HG02678 (cell line): Measurements from ENCODE around the gene DRC1.

ENCODE experiments used
- ATAC-seq: cut with Tn5 transposase; IDR thresholded peaks from one replicate; pipeline ENCODE4 v1.9.1; 2021; ENCODE audit warnings: mild to moderate bottlenecking, moderate library complexity; ENCODE audit not compliant: unreplicated experiment

Gene DRC1

DNA sequence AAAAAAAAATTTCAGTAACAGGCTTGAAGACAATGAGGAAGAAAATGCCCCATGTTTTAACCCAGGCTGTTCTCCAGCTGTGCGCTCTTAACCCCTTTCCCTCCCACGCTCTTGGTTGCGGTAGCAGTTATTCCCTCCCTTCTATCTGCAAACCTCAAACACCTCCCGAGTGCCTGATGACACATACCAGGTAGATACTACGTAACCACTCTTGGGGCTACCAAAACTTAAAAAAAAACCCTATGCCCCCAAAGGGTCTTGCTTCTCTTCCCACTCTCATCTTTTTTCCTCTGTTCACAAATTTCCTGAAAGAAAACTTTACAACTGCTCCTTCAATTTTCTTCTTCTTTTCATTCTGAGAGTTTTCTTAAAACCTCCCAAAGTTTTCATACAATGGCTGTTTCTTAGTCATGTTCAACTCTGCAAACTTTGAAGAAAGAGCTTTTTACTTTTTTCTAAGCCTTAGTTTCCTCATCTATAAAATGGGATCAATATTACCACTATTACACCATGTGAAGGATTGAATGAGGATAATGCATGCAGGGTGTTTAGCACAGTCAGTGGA lies 4.9 kb upstream of the DRC1 start:
- ATAC-seq: no peak

DNA sequence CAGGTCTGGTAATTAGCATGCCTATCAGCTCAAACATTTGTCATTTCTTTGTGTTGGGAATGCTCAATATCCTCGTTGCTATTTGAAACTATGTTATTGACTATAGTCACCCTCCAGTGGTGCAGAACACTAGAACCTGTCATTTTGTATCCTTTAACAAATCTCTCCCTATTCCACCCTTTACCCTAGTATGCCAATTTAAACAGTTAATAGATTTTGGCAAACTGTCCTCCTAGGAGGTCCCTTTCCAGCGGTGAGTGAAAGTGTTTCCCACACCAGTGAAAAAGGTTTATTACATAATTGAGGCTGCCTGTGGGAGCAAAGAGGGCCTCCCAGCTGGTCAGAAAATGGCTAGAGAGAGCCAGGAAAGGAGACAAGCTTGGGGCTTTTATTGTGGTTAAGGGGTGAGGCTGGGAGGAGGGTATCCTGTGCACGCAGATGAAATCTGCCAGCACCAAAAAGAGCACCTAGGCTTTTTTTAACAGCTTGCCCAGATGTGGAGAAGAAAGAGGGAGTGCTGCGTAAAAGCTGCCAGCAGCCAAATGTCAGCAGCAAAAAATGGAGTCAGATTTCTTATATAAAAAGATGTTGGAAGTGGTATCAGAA lies 1.8 kb upstream of the DRC1 start:
- ATAC-seq: no peak

DNA sequence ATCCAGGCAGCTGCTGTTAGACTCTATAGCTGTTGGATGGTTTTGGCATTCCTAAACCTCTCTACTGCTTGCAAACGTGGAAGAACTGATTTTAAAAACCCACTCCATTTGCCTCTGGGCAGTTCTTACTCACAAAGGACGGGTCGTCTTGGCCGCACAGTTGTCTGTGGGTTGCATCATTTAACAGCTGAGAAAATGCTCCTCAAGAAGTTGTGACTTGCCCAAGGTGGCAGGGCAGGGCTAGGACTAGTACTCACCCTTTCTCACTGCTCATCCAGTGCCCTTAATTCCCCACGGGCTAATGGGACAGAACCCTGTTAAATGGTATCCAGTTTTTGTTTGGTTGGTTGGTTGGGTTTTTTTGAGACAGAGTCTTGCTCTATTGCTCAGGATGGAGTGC lies 997 bp upstream of the DRC1 start:
- no peak for ATAC-seq

DNA sequence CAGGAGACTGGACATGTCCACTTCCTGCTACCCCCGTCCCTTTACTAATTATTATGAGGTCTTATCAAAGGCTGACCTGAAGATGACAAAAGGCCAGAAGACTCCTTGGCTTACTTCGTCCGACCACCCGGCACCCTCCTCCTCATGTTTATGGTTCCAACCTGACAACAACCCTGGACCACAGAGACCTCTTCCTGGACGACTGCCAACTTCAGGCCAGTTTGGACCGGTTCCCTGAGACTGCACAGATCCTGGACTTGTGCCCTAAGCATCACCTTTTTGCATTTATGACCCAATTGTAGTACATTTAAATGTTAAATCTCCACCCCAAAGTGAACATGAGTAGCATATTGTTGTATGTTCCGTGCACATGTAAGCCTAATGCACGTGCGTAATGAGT lies 5.8 kb downstream of the DRC1 start:
- ATAC-seq: no peak

DNA sequence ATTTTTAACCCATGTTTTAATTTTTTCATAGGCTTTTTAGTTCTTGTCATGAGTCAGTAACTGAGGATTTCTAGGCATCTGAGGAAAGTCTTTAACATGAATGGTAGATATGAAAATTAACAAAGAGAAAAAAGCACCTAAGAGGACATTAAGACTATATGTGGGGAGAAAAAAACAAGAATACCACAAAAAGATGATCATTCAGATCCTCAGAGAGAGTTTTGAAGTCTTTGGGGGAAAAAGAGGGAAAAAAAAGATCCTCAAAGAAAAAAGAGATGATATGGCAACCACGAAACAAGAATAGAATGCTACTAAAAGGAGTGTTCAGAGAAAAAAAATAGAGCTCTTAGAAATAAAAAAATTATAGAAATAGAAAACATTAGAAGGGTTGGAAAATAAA lies 8.1 kb downstream of the DRC1 start:
- no peak for ATAC-seq

DNA sequence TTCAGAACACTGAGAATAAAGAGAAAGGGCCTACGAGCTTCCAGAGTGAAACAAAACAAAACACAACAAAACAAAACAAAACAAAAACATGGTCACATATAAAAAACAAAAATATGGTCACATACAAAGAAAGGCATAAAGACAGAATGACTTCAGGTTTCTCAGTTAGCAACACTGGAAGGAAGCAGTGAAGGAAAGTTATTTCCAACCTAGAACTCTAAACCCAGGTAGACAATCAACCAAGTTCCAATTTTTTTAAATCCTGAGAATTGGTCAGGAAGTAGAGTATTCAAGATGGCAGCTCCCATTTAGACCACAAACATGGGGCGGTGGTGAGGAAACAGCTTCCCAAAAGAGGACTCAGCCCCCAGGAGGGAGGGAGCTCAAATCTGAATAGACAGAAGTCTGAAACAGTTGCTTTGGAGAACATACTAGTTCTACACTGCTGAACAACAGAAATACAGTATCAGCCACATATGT lies 9.1 kb downstream of the DRC1 start:
- no peak for ATAC-seq

DNA sequence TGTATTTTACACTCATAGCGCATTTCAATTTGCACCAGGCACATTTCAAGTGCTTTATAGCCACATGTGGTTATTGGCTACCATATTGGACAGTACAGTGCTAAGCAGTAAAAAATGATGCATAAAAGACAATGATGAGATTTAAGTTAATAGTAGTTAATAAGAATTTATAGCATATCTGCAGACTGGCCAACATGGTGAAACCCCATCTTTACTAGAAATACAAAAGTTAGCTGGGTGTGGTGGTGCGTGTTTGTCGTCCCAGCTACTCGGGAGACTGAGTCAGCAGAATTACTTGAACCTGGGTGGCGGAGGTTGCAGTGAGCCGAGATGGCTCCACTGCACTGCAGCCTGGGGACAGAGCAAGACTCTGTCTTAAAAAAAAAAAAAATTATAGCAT lies 9.7 kb downstream of the DRC1 start:
- no peak for ATAC-seq

DNA sequence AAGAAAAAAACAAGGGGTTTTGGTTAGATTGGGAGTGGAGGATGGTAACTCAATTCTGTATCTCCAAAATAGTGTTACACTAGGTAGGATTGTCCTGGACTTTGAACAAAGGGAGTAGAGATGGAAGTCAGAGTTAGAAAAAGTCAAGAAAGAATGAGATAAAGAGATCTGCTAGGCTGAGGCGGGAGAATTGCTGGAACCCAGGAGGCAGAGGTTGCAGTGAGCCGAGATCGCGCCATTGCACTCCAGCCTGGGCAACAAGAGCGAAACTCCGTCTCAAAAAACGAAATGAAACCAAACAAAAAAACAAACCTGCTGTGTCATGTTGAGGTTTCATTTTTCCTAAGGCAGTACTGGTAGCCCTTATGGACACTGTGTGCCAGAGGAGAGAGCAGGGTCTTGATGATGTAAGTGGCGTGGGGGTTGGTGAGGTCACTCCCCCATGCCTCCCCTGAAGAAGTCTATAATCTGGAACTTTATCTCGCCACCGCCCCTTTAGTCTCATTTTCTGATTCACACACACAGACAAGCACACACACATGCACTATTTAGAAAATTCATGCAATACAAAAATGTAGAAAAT lies 10.5 kb downstream of the DRC1 start:
- ATAC-seq: peak; percentile 54

DNA sequence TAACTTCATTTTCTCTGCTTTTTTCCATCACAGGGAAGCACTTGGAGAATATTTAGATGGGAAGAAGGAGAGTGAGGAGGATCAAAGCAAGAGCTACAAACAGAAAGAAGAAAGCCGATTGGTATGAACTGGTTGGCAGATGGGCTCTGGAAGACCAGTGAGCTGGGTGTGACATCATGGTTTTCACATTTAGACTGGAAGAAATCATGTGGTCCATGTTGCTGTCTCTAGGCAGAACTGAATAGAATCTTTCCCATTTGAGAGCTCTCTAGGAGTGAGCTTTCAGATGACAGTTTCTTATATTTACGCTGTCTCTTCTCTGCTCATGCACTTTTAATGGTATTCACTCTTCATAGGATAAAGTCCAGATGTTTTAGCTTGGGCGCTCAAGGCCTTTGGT lies 12.6 kb downstream of the DRC1 start:
- no peak for ATAC-seq

DNA sequence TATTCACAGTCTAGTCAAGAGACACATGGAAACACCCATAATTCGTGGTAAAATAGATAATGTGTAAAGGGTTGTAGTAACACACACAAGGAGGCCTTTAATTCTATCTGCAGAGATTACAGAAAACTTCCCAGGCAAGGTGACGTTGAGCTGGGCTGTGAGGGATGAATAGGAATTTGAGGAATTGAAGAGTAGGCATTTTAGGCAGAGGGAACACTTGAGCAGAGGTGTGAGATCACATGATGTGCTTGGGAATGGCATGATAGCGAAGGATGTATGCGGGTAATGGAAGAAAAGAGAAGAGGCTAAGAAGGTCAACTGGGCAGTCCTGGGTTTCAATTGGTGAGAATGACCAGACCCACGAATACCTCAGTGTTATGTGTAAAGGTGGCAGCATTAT lies 20.2 kb downstream of the DRC1 start:
- no peak for ATAC-seq

DNA sequence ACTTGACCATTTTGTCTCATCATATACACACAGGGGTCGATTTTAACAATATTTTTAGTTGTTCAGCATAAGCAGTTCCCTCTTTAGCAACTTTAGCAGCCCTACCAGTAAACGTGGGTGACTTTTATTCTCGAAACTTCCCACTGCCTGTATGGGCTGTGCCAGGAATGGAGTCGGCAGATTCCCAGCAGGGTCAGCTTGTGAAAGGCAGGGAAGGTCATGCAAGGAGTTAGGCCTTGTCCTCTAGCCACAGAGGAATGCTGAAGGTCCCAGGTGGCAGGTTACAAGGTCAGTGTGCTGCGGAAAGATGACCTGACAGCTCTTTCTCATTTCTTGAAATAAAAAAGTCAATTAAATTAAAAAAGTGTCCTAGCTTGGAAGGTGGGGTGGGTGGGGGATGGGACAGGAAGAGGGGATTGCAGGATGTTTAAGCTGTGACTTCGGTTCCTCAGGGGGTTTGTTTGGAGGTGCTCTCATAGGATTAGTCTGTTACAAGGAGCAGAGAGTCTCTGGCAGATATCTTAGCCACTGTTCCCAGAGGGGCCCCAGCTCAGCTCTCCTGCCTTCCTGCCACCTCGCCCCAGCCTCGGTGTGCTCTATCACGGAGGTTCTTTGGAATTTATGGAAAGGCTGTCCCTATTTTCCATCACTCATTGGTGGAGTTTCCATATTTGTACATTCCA lies 21.4 kb downstream of the DRC1 start:
- ATAC-seq: no peak

DNA sequence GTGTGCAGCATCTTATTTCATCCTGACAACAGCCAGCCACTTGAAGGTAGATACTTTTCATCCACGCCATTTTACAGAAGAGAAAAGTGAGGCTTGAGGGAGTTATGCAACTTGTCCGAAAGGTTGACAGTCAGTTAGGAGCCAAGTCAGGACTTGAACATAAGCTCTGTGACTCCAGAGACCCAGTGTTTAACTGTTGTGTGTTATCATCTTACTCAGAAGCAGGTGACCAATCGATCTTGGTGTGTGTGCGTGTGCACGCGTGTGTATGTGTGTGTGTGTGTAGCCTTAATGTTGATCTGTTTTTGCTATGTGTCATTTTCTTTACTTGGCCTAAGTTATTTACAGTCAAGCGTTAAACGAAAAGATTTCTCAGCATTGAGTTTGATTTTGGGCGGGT lies 22.0 kb downstream of the DRC1 start:
- no peak for ATAC-seq

DNA sequence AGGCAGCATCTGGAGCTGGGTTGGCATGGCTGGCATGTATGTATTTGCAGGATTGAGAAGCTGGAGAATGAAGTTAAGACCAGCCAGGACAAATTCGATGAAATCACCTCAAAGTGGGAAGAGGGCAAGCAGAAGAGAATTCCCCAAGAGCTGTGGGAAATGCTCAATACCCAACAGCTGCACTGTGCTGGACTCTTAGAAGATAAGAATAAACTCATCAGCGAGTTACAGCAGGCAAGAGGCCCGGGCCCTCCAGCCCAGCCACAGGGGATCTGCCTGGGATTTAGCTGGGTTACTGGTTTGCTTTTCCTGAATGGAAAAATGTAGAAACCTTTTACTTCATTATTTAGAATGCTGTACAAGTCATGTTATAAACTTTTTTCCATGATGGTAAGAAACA lies 22.5 kb downstream of the DRC1 start:
- ATAC-seq: no peak

DNA sequence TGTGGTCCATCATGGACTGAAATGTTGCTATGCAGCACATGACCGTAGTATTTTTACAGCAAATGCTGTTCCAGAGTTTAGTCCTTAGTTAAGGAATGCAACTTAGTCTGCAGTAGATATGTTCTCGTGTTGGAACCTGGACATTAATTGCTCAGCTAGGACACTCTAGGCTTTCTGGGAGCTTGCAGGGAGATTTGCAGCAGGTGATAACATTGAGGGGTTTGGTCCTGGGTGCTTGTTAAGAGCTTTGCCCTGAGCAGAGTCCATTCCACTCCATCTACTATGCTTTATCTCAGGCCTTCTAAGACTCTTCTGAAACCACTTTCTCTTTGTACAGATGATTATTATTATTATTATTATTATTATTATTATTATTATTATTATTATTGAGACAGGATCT lies 27.1 kb downstream of the DRC1 start:
- ATAC-seq: no peak

DNA sequence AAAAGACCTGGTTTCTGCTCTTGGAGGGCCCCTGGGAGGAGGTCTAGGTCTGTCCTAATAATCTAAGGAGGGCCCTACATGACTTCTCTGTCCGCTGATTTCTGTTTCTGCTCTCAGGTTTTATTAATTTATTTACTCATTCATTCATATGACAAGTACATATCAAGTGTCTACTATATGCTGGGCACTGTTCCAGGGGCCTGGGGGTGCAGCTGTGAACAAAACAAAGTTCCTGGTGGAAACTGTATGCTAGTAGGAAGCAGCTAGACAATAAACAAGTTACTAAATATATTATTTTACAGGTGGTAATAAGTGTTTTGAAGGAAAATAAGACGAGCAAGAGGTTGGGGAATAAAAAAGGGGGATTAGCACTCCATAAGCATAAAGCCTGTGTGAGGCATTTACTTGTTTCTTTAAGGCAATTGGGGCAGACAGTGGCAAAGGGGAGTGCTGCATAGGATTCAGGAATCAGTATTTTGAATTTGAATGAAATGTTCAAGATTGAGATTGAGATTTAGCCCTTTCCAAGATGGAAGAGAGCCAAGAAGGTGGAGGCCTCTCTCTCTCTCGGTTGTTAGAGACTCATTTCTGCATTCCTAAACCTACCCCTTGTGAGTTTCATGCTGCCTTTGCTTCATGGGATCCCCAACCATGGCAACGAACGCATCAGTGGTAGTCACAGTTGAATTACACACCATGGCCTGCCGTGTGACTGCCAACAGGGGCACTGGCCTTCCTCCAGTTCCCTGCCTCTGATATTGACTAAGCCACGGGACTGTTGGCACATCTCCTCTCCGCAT lies 28.3 kb downstream of the DRC1 start:
- no peak for ATAC-seq

DNA sequence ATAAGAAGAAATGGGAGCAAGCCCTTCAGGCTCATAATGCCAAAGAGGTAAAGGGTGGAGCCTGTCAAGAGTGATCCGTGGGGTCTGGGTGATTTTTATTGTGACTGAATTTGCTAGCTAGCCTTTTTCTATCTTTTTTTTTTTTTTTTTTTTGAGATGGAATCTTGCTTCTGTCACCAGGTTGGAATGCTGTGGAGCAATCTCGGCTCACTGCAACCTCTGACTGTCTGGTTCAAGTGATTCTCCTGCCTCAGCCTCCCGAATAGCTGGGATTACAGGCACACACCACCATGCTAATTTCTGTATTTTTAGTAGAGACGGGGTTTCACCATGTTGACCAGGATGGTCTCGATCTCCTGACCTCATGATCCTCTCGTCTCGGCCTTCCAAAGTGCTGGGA lies 29.1 kb downstream of the DRC1 start:
- no peak for ATAC-seq

DNA sequence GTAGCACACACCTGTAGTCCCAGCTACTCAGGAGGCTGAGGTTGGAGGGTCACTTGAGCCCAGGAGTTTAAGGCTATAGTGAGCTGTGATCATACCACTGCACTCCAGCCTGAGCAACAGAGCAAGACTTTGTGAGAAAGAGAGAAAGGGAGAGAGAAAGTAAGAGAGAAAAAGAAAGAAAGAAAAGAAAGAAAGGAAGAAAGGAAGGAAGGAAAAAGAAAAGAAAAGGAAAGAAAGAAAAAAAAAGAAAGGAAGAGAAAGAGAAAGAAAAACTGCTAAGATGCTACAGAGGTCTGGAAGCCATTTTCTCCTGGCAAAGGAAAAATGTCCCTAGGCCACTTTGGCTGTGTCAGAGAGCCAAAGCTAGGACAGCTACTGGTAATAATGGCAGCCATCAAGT lies 30.6 kb downstream of the DRC1 start:
- no peak for ATAC-seq

DNA sequence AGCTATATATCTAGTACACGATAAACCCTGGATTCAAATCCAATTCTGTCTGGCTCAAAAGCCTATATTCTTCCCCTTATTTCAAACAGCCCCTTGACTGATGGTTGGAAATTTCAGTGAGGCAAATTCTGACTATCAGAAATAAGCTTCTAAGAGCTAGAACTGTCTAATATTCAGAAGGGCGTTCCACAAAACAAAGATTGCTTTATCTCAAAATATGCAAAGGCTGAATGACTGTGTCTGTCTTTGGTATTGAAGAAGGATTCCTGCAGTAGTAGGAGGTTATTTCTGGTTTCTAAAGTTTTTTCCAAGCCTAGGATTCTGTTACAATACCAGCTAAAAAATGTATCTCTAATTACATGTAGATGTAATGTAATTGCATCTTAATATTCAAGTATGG lies 31.1 kb downstream of the DRC1 start:
- no peak for ATAC-seq

DNA sequence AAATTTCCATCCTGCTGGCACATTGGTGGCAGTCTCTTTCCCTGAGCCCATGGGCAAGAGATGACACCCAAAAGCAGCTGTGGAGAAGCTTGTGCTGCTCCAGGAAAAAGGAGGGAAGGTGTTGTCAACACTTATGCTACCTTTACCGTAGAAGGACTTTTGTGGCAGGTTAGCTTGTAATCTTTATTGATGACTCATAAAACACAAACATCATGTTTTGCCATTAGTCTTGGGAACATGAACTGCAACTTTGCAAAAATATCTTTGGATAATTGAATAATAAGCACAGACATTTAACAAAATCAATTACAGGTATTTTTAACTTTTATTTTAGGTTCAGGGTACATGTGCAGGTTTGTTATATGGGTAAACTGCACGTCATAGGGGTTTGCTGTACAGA lies 33.4 kb downstream of the DRC1 start:
- ATAC-seq: no peak

DNA sequence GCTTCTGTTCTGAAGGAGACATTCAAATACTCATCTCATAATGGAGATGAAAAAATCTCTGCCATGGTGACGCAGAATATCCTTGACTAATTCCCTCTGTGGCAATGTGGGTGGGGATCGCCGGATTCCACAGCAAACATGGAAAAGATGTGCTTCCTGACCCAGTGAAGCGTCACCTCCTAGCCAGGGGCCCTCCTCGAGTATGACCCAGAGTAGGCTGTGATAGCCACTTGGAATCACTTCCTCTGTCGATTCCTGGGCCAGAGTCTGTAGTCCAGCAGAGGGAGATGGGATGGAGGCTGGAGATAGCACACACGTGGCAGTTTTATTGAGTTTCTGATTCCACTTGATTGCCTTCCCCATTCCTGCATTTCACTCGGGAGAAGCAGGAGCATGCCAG lies 36.8 kb downstream of the DRC1 start:
- ATAC-seq: no peak

DNA sequence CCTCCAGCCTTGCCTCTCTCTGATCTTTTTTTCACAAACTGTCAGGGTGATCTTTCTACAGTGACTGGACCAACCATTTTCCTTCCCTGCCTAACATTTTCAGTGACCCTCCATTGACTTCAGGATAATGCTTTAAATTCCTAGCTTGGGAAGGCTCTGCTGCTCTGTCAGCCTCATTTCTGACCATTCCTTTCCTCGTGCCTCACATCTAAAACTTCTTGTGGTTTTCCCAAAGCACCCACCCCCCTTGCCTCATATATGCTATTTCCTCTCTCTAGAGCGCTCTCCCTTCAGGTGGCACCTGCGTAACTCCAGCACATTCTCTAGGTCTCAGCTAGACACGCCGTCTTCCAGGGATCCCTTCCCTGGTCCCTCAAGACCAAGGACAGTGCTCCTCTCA lies 37.2 kb downstream of the DRC1 start:
- ATAC-seq: no peak

DNA sequence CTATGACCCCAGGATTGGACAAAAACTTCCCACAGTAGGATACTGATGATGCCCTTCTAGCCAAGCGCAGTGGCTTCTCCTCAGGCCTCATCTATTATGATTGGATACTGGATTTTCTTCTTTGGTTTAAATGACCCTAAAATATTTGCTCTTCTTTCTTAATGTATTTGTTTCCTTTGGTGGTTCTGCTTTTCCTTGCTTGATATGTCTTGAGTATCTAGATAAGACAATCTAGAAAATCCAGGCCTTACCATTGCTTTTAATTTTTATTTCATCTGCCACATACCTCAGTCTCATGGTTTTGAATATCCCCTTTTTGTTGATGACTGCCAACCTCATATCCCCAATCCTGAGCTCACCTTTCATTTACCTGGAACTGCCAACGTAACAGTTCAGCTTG lies 40.6 kb downstream of the DRC1 start:
- ATAC-seq: no peak
